ENCODE results near the gene DEFB108B.
"Not testable (repeated sequence)": the region's sequence is repeated elsewhere in the genome, so short reads cannot be mapped to it uniquely, and the experiment has no call there.

Gene DEFB108B

GRCh38 chr11:71813481-71814355 is 19.3 kb upstream of the DEFB108B start:
- DNase-seq (ENCODE audit: low read depth), result peak; percentile 73

- not testable (repeated sequence) for DNase-seq (ENCODE audit: low read depth)
These were observed 11.5 kb upstream of the DEFB108B start for GRCh38 chr11:71821539-71821938.

GRCh38 chr11:71829247-71829646 is 3.8 kb upstream of the DEFB108B start:
- not testable (repeated sequence) for DNase-seq (ENCODE audit: low read depth)

GRCh38 chr11:71829686-71830085 is 3.3 kb upstream of the DEFB108B start:
- DNase-seq (ENCODE audit: low read depth), result not testable (repeated sequence)

GRCh38 chr11:71842720-71843119 is 9.7 kb downstream of the DEFB108B start:
- not testable (repeated sequence) for DNase-seq (ENCODE audit: low read depth)

GRCh38 chr11:71843355-71843754 is 10.4 kb downstream of the DEFB108B start:
- DNase-seq (ENCODE audit: low read depth), result not testable (repeated sequence)

GRCh38 chr11:71843858-71844257 is 10.9 kb downstream of the DEFB108B start:
- DNase-seq (ENCODE audit: low read depth), result no peak

GRCh38 chr11:71853895-71854294 is 20.9 kb downstream of the DEFB108B start:
- DNase-seq (ENCODE audit: low read depth), result not testable (repeated sequence)

GRCh38 chr11:71855880-71856279 is 22.9 kb downstream of the DEFB108B start:
- DNase-seq (ENCODE audit: low read depth), result not testable (repeated sequence)

GRCh38 chr11:71860835-71861234 is 27.8 kb downstream of the DEFB108B start:
- DNase-seq (ENCODE audit: low read depth), result not testable (repeated sequence)

- DNase-seq (ENCODE audit: low read depth), result not testable (repeated sequence)
These were observed 31.1 kb downstream of the DEFB108B start for GRCh38 chr11:71863978-71864627.

- DNase-seq (ENCODE audit: low read depth), result not testable (repeated sequence)
These were observed 34.2 kb downstream of the DEFB108B start for GRCh38 chr11:71867209-71867608.

- not testable (repeated sequence) for DNase-seq (ENCODE audit: low read depth)
These were observed 36.9 kb downstream of the DEFB108B start for GRCh38 chr11:71869931-71870330.

GRCh38 chr11:71870661-71871060 is 37.7 kb downstream of the DEFB108B start:
- DNase-seq (ENCODE audit: low read depth), result not testable (repeated sequence)

GRCh38 chr11:71876262-71876661 is 43.3 kb downstream of the DEFB108B start:
- DNase-seq (ENCODE audit: low read depth), result not testable (repeated sequence)

- not testable (repeated sequence) for DNase-seq (ENCODE audit: low read depth)
These were observed 45.1 kb downstream of the DEFB108B start, which contains the start of gene DEFB131B for GRCh38 chr11:71878059-71878458. Gene DEFB131B, plus strand, starts transcription at chr11:71878453. Its CDS starts 0 bp downstream, at chr11:71878453.

- DNase-seq (ENCODE audit: low read depth), result not testable (repeated sequence)
These were observed 52.8 kb downstream of the DEFB108B start for GRCh38 chr11:71885806-71886205.
